ENCODE measurements around the gene XPO5.

XPO5 gene

DNA sequence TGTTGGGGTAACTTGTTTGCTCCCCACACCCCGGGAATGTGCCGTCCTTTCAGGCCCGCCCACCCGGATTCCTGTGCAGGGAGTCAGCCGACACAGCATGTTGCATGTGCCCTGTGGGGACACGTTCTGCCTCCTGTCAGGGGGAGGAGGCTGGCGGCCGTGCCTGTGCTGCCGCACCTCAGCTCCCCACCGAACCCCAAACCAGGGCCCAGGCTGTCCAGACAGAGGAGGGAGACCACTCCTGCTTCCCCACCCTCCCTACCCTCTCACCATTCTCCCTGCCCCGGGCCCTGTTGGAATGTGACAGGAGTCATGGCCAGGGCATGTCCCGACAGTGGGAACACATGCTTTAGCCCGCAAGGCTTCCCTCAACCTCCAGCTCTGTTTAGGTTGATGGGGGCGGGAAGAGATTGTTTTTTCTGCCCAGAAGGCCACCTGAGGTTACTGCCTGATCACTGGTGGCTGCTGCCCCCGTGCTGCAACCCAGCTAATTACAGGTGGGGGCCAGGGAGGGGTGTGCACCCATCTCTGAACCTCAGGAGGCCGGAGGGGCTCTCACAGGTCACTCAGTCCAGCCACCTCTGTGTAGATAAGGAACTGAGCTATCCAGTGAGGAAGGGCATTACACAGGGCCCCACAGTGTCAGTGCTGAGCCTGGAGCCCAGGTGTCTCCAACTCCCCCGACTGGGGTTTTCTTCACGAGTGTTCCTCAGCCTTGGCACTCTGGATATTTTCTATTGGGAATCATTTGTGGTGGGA, 79.3 kb downstream of the XPO5 start:
- DNase-seq = peak; percentile 52

- DNase-seq = no peak
These were observed 80.4 kb downstream of the XPO5 start for GRCh38 chr6:43495409-43495941.

DNA sequence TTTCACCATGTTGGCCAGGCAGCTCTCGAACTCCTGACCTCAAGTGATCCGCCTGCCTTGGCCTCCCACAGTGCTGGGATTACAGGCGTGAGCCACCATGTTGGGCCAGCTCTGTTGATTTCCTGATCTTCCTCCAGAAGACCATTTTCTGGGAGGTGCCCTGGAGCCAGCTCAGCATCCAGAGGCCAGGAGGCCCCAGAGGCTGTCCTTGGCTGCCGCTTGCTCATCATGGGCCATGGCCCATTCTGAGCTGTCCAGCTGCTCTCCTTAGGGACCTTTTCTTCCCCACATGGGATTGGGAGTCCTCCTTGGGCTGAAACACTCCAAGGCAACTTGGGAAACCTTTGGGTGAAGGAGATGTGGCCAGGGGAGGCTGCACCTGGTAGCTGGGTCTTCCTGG, 81.1 kb downstream of the XPO5 start:
- no peak for DNase-seq

DNA sequence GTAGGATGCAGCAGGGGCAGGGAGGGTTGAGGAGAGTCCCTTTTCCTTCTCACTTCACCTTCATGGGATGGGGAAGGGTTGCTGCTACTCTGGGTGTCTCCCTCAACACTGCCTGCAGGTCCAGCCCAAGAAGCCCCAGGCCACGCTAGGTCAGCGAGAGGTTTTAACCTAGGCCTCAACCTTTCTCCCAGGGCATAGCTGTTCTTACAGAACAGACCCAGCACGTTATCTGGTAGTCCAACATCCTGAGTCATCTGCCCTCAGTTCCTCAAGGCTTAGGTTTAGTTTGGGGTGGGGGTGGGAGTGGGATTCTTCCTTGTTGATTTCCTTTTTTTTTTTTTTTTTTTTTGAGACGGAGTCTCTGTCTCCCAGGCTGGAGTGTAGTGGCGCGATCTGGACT, 81.5 kb downstream of the XPO5 start:
- no peak for DNase-seq

GRCh38 chr6:43493833-43494232, 82.0 kb downstream of the XPO5 start:
- no peak for DNase-seq

DNA sequence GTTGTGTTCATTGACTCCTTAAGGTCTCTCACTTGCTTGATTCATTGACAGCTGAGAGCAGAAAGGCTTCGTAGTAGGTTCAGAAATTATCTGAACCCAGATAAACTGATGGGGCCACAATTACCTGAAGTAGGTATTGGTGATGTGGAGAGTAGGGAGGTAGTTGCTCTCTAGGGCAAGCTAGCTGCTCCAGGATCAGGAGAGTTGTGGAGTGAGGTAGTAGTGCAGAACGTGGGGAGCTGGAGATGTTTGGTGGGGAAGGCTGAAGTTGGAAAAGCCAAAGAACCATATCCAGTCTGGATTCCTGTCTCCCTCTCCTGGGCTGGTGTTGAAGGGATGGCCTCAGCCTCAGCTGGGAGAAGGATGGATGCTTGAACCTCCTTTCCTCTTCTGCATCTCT, 82.6 kb downstream of the XPO5 start:
- DNase-seq = no peak

DNA sequence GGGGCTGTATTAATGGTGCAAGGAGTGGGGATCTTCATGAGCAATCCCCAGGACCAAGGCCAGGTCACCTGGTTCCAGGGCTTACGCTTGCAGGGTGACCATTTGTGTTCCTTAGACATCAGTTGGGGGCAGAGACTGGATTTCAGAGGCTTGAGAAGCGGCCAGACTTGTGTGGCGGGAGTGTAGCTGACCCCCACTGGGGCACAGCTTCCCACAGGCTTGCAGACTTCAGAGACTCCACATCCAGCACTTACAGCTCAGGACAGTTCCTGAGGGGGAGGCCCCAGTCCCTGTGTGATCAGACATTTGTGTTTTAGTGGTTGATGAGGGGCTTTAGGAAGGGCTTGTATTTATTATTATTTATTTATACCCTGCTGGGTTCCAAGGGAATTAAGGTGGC, 83.2 kb downstream of the XPO5 start:
- DNase-seq = peak; percentile 12

- DNase-seq = peak; percentile 74
These were observed 83.8 kb downstream of the XPO5 start for GRCh38 chr6:43491750-43492661.

GRCh38 chr6:43490523-43490939, 85.3 kb downstream of the XPO5 start:
- no peak for DNase-seq

- no peak for DNase-seq
These were observed 86.4 kb downstream of the XPO5 start for GRCh38 chr6:43489277-43490072.

DNA sequence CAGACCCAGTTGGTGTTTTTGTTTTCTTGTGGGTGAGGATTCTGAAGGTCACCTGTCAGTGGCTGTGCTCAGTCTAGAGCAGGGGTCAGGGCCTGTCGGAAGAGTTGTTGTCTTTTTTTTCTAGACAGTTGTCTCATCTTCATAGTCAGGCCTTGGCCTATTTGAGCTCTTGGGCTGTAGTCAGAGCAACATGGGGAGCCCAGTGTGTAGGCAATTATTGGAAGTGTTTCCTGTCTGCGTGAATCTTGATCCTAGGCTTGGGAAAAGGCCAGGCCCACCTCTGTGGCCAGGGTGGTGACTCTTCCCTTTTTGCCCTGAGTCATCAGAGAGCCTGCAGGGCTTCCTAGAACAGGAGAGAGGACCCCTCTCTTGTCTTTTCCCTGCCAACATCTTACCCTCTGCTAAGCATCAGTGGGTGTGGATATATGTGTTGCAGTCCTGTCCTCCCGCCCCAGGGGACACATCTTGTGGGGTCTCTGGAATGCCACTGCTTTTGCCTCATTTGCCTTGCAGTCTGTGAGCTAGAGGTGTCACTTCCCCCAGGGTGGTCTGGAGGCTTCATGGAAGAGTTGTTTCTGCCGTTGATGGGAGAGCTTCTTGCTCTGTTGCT, 87.1 kb downstream of the XPO5 start:
- peak; percentile 28 for DNase-seq

DNA sequence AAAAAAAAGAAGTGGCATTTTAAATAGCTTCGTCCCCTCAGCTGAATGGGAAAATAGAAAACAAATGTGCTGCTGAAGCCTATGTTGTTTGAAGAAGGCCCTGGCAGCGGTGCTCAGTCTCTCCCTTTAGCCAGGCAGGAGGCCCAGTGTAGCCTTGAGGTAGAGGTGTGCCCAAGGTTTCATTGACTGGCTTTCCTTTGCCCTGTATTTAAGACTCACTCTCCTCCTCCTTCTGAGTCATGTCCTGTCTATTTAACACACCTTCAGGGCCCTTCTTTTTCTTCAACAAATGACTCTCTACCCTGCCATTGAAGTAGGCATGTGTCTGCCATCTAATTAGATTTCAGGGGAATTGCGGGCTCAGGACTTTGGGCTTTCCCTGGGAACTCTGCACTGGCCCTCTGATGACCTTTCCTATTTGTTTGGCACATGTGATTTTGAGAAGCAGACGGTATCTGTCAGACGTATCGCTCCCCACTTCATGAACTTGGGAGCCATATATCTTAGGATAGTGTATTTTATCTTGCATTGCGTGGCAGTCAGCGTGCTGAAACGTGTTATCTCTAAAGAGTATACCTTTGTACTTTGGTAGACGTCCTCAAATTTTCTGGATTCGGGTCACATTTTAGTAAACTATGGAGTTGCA, 94.1 kb downstream of the XPO5 start:
- DNase-seq = no peak

DNA sequence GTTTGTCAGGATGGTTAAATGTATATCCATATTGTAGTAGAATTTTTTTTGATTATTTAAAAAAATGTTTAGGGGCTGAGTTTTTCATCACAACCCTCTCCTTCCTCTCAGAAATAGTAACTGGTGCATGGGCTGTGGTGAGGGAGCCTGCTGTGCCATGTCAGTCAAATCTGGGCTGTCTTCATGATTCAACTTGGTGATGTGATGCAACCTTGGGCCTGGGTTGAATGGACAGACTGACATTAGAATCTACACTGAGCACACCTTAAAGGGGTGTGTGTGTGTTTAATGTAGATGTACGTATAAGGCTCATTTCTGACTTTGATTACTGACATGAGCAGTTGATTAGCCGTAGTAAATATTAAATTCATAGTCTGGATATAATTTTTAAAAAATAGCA, 94.8 kb downstream of the XPO5 start:
- DNase-seq = no peak

GRCh38 chr6:43478008-43478372, 97.8 kb downstream of the XPO5 start:
- DNase-seq = no peak

- peak; percentile 86 for DNase-seq
These were observed 98.4 kb downstream of the XPO5 start, which contains the start of gene TJAP1 for GRCh38 chr6:43477235-43478007. TSS of gene TJAP1 (plus strand) at chr6:43477570. CDS start at chr6:43499002, 21,432 bp downstream.

- no peak for DNase-seq
These were observed 99.1 kb downstream of the XPO5 start for GRCh38 chr6:43476746-43477145.

- no peak for DNase-seq
These were observed 100.3 kb downstream of the XPO5 start for GRCh38 chr6:43475516-43475915.

DNA sequence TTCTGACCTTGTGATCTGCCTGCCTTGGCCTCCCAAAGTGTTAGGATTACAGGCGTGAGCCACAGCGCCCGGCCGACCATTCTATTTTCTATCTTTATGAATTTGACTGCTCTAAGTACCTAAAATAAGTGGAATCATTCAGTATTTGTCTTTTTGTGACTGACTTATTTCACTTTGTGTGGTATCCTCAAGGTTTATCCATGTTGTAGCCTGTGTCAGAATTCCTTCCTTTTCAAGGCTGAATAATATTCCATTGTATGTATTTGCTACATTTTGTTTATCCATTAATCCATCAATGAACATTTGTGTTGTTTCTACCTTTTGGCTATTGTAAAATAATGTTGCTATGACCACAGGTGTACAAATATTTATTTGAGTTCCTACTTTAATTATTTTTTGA, 103.3 kb downstream of the XPO5 start:
- no peak for DNase-seq
